ENCODE data around the gene LMO1.

The LMO1 gene

GRCh38 chr11:8203414-8203715, 60.3 kb downstream of the LMO1 start:
- DNase-seq (ENCODE audit: low read depth), result no peak

GRCh38 chr11:8202516-8203413, 60.9 kb downstream of the LMO1 start:
- DNase-seq (ENCODE audit: low read depth), result no peak

- DNase-seq (ENCODE audit: low read depth), result no peak
Observed at GRCh38 chr11:8201644-8202365, 61.9 kb downstream of the LMO1 start.

GRCh38 chr11:8199676-8200075, 64.0 kb downstream of the LMO1 start:
- DNase-seq (ENCODE audit: low read depth), result no peak

- no peak for DNase-seq (ENCODE audit: low read depth)
Observed at GRCh38 chr11:8196749-8197148, 66.9 kb downstream of the LMO1 start.

- DNase-seq (ENCODE audit: low read depth), result no peak
Observed at GRCh38 chr11:8194956-8195355, 68.7 kb downstream of the LMO1 start.

- DNase-seq (ENCODE audit: low read depth), result no peak
Observed at GRCh38 chr11:8192896-8193209, 70.8 kb downstream of the LMO1 start.

GRCh38 chr11:8192016-8192895, 71.4 kb downstream of the LMO1 start:
- DNase-seq (ENCODE audit: low read depth), result no peak

GRCh38 chr11:8190431-8190830, 73.2 kb downstream of the LMO1 start:
- DNase-seq (ENCODE audit: low read depth), result no peak

- no peak for DNase-seq (ENCODE audit: low read depth)
Observed at GRCh38 chr11:8186429-8186828, 77.2 kb downstream of the LMO1 start.

GRCh38 chr11:8183111-8183510, 80.6 kb downstream of the LMO1 start:
- DNase-seq (ENCODE audit: low read depth), result no peak

GRCh38 chr11:8180469-8180868, 83.2 kb downstream of the LMO1 start:
- DNase-seq (ENCODE audit: low read depth), result no peak

- DNase-seq (ENCODE audit: low read depth), result no peak
Observed at GRCh38 chr11:8178297-8178696, 85.4 kb downstream of the LMO1 start.

- no peak for DNase-seq (ENCODE audit: low read depth)
Observed at GRCh38 chr11:8177136-8177535, 86.5 kb downstream of the LMO1 start.

All from activated T-helper 9 cell treated with anti-CD3 and anti-CD28 coated beads, Interleukin-2, amount 50 U/mL, for 16 hours (primary cell).